ENCODE results near the gene TXK. TPM values are rescaled to one million over a fixed set of nuclear protein-coding genes. Genes with fewer than 3 reads are reported as not detected.

The TXK gene
- total RNA-seq, 4 donors from 2014 or later: 1.5 to 9.9 (median 3.2) TPM

- TF ChIP-seq CTCF (IDR thresholded peaks at IDR 0.05; ENCODE audit: low read depth): no peak
Observed at GRCh38 chr4:48137846-48138245, 3.8 kb upstream of the TXK start.

GRCh38 chr4:48133669-48134068 lies 381 bp downstream of the TXK start:
- no peak for TF ChIP-seq CTCF (IDR thresholded peaks at IDR 0.05; ENCODE audit: low read depth)

- TF ChIP-seq CTCF (IDR thresholded peaks at IDR 0.05; ENCODE audit: low read depth): no peak
Observed at GRCh38 chr4:48131736-48132135, 2.3 kb downstream of the TXK start.

GRCh38 chr4:48130100-48130499 lies 4.0 kb downstream of the TXK start:
- no peak for TF ChIP-seq CTCF (IDR thresholded peaks at IDR 0.05; ENCODE audit: low read depth)

- no peak for TF ChIP-seq CTCF (IDR thresholded peaks at IDR 0.05; ENCODE audit: low read depth)
Observed at GRCh38 chr4:48129307-48130014, 4.6 kb downstream of the TXK start.

- no peak for TF ChIP-seq CTCF (IDR thresholded peaks at IDR 0.05; ENCODE audit: low read depth)
Observed at GRCh38 chr4:48127682-48128404, 6.2 kb downstream of the TXK start.

GRCh38 chr4:48127231-48127630 lies 6.8 kb downstream of the TXK start:
- TF ChIP-seq CTCF (IDR thresholded peaks at IDR 0.05; ENCODE audit: low read depth): no peak
